ENCODE data around the gene BRD3. TPM values are rescaled to one million over a fixed set of nuclear protein-coding genes. Genes with fewer than 3 reads are reported as not detected.

BRD3 gene
- total RNA-seq, 1 donor from 2014 or later = 35.5 TPM

- no peak overlapping the region for H3K27ac ChIP-seq
- no peaks in the 10 kb centered on the region for H3K27me3 ChIP-seq (ENCODE audit: low read depth)
- H3K9me3 ChIP-seq = no peaks in the 10 kb centered on the region
- peaks cover 100% of the 10 kb centered on the region for H3K36me3 ChIP-seq
- DNase-seq (no peak), ATAC-seq (no peak)
- intact Hi-C loops (cut with DNase I) = no loop called here
- no peaks in the 10 kb centered on the region for H3K4me1 ChIP-seq
- no peak for TF ChIP-seq CTCF (IDR thresholded peaks at IDR 0.05)
- H3K4me3 ChIP-seq = no peak overlapping the region
Measured at GRCh38 chr9:134047868-134048581, 19.8 kb downstream of the BRD3 start.

DNA sequence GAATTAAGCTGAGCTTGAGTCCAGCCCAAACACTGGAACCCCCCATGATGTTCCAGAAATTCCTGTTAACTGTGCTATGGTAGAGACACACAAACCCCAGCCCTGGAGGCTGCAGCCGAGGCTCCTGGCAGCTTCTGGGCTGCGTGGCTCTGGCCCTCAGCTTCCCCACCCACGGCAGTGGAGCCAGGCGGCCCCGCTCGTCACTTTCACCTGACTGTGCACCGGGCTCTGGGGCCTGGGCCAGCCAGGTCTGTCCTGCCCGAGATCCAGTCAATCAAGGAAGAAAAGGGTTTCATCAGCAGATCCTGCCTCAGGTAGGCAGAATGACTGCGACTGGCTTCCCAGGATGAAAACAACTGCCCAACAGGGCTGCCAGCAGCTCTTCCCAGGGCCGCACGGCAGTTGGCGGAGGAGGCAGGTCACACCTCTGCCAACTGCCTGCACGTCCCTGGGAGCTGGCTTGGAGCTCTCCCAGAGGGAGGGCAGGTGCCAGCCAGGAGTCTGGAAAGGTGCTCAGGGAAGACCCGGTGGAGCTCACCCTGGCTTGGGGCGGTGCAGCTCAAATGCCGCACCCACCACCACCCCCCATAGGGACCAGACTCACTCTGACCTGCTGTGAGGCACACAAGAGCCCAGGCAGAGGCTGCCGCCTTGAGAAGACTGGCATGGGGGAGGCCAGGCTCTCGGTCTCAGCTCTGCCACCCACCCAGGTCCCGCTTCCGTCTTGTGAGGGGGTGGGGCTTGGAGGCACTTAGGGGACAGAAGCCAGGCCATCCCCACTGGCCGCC, 20.7 kb downstream of the BRD3 start:
- Histone ChIP-seq H3K9me3 (no peaks in the 10 kb centered on the region), H3K27me3 (ENCODE audit: low read depth) (no peaks in the 10 kb centered on the region), H3K36me3 (peaks cover 94% of the 10 kb centered on the region), H3K4me3 (no peak overlapping the region), H3K4me1 (no peaks in the 10 kb centered on the region), H3K27ac (no peak overlapping the region)
- no peak for ATAC-seq
- TF ChIP-seq CTCF (IDR thresholded peaks at IDR 0.05) = no peak
- intact Hi-C loops (cut with DNase I) = no loop called here
- no peak for DNase-seq

DNA sequence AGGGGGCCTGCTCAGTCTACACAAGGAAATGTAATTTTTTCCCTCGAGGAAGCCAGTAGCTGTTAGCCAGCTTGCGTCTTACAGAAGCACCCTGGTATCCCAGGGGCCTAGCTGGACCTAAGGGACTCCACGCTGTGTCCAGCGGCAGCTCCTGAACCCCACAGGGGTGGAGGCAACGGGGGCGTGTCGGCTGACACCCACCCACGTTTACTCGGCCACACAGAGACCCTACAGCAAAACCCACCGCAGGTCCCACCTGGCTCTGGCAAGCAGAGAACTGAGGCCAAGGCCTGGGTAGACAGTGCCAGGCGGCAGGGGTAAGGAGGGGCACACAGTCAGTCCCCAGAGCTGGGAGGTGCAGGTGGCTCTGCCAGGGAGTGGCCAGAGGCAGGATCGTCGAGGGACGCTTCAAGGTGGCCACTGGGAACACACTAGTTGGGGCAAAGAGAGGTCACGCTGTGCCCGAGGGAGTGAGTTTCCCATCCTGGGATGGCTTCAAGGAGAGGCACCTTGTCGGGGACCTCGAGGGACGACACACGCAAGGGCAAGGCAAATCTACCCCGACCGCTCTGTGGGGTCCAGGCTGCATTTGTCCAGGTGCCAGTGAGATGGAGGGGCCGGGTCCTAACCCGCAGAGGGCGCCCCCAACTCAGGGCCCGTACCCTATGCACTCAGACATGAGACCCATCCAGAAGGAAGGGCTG, 21.8 kb downstream of the BRD3 start:
- Histone ChIP-seq H3K27me3 (ENCODE audit: low read depth) (no peaks in the 10 kb centered on the region), H3K27ac (no peak overlapping the region), H3K9me3 (no peaks in the 10 kb centered on the region), H3K36me3 (peaks cover 94% of the 10 kb centered on the region), H3K4me3 (no peak overlapping the region), H3K4me1 (peaks cover 8% of the 10 kb centered on the region)
- TF ChIP-seq CTCF (IDR thresholded peaks at IDR 0.05) = no peak
- intact Hi-C loops (cut with DNase I) = no loop called here
- ATAC-seq (no peak), DNase-seq (no peak)

DNA sequence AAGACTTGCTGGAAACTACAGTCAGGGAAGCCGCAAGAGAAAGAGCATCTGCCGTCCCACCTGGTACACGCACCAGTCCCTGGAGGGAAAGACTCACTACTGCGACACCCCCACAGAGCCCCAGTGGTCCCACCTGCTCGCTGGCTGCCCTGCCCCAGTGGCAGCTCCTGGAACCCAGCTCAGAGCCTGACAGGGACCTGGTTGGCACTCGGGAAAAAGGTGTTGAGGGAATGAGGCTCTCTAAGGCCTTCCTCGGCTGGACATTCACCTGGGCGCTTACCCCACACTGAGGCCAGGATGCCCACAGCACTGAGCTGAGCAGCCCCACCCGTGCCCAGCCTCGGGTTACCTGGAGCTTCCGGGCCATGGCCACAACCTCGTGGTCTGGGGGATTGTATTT, 22.9 kb downstream of the BRD3 start:
- DNase-seq = no peak
- no peak overlapping the region for H3K27ac ChIP-seq
- TF ChIP-seq CTCF (IDR thresholded peaks at IDR 0.05) = no peak
- intact Hi-C loops (cut with DNase I) = no loop called here
- peaks cover 94% of the 10 kb centered on the region for H3K36me3 ChIP-seq
- no peaks in the 10 kb centered on the region for H3K9me3 ChIP-seq
- no peaks in the 10 kb centered on the region for H3K27me3 ChIP-seq (ENCODE audit: low read depth)
- no peak overlapping the region for H3K4me3 ChIP-seq
- peaks cover 8% of the 10 kb centered on the region for H3K4me1 ChIP-seq
- ATAC-seq = no peak

GRCh38 chr9:134043531-134043988, 24.3 kb downstream of the BRD3 start:
- H3K4me3 ChIP-seq = no peak overlapping the region
- no peak for DNase-seq
- intact Hi-C loops (cut with DNase I) = no loop called here
- no peak overlapping the region for H3K27ac ChIP-seq
- H3K36me3 ChIP-seq = peaks cover 94% of the 10 kb centered on the region
- ATAC-seq = no peak
- peaks cover 8% of the 10 kb centered on the region for H3K4me1 ChIP-seq
- H3K9me3 ChIP-seq = no peaks in the 10 kb centered on the region
- no peaks in the 10 kb centered on the region for H3K27me3 ChIP-seq (ENCODE audit: low read depth)
- no peak for TF ChIP-seq CTCF (IDR thresholded peaks at IDR 0.05)
